T-helper 1 cell (primary cell): Measurements from ENCODE around the gene MSLN.
A peak's percentile ranks its signal among the peaks of the same experiment; 100 is the strongest.
"Not testable (repeated sequence)": the region's sequence is repeated elsewhere in the genome, so short reads cannot be mapped to it uniquely, and the experiment has no call there.

Source experiments
- DNase-seq, 5 donors: peaks; one replicate each; pipeline ENCODE4 v3.0.0-alpha.2; 2012 to 2020

MSLN gene

DNA sequence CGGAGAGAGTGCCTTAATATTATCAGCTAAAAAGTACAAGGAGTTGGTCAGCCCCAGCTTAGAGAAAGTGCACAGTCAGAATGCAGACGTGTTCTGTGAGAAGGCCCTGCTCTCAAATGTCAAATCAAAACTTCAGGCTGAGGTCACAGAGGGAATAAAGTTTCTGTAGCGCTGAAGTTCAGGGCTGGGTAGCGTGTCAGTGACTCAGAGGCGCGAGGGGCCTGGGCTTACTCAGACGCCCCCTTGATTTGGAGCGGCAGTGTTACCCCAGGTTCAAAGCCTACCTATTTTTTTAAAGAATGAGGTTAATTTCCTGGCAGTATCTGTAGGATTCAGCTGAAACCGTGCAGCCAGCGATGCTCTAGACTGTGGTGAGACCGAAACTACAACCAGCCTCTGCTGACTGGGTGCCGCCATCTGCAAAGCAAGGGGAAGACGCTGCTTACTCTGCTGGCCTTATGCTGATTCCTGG, 24.5 kb upstream of the MSLN start:
- DNase-seq = peak in 1 of 5 donors; percentile 58

- DNase-seq = no peak
Observed at GRCh38 chr16:736936-737481, 23.5 kb upstream of the MSLN start.

- no peak for DNase-seq
Observed at GRCh38 chr16:739560-740458, 20.7 kb upstream of the MSLN start.

GRCh38 chr16:740459-740763, 20.1 kb upstream of the MSLN start:
- DNase-seq = no peak

DNA sequence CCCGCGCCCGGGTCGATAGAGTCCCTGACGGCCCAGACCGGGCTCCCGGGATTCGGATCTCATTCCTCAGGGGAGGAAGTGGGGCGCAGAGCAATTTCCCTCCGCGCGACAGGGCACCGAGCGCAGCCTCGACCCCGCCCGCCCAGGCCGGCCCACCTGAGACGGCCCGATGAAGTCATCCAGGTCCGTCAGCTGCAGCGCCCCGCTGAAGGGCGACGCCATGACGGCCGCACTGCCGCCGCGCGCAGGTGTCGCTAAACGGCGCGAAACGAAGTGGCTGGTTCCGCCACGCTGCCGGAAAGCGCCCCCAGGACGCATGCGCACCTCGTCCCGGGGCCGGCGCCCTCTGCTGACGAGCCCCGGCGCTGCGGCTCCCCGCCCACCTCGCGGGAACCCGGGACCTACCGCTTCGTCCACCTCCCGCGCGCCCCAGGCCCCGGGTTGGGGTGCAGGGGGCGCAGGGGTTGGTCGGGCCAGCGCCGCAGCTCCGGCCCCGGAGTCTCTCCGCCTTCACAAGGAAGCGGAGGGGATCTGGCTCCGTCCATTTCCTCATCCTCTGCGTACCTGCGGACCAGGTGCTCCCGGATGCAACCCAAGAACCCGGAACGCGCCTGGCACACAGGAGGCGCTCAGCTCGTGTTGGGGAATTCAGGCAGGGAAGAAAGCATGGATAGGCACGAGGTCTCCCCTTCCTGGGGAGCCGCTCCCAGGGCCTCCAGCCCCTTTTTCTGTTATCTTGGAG, 19.6 kb upstream of the MSLN start, which contains the start of gene CIAO3:
TSS of gene CIAO3 (minus strand) at position 234 of the 742 bp plus-strand sequence. CDS start at position 222, 12 bp downstream.
- peak; percentile 78 to 90 (median 89) for DNase-seq

DNA sequence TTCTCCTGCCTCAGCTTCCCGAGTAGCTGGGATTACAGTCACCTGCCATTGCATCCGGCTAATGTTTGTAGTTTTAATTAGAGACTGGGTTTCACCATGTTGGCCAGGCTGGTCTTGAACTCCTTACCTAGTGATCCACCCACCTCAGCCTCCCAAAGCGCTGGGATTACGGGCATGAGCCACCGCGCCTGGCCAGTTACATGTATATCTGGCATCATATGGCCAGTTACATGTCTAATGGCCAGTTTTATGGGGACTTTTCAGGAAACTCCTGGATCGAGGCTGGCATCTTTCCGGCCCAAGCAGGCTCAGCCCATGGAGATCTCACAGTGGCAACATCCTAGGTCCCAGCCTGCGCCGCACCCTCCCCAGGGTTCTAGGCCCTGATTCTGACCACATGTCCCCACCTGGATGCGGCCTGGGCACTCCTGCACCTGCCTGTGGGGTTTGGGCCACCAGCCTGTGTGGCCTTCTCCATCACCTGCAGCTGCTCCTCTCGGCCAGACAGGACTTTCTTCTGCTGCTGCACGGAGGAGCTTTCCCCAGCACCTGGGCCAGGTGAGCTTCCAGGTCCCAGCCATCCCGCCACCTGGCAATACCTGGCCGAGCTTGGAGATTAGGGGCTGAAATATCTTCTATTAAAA, 18.4 kb upstream of the MSLN start:
- DNase-seq = no peak

DNA sequence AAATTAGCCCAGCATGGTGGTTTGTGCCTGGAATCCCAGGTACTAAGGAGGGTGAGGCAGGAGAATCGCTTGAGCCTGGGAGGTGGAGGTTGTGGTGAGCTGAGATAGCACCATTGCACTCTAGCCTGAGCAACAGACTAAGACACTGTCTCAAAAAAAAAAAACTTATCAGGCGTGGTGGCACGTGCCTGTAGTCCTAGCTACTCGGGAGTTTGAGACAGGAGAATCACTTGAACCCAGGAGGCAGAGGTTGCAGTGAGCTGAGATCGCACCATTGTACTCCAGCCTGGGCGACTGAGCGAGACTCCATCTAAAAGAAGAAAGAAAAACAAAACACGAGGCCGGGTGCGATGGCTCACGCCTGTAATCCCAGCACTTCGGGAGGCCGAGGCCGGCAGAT, 17.6 kb upstream of the MSLN start:
- not testable (repeated sequence) for DNase-seq

- DNase-seq = no peak
Observed at GRCh38 chr16:743794-744500, 16.6 kb upstream of the MSLN start.

DNA sequence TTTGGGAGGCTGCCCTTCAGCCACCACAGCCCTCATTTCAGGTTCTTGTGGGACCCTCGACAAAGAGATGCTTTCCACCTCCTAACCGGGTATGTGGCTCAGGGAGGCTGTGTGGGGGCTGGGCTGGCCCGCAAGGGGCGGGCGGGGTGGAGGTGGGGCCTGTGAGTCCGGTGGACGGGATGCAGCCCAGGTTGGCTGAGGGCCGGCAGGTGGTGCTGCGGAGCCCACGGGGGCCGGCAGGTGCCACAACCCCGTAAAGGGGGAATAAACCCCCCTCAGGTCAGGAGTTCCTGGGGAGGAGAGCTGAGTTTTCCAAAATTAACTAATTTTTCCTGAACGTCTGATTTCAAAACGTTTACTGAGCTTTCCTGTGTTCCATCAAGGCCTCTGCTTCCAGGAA, 14.8 kb upstream of the MSLN start:
- no peak for DNase-seq

- no peak for DNase-seq
Observed at GRCh38 chr16:746637-747036, 13.9 kb upstream of the MSLN start.

DNA sequence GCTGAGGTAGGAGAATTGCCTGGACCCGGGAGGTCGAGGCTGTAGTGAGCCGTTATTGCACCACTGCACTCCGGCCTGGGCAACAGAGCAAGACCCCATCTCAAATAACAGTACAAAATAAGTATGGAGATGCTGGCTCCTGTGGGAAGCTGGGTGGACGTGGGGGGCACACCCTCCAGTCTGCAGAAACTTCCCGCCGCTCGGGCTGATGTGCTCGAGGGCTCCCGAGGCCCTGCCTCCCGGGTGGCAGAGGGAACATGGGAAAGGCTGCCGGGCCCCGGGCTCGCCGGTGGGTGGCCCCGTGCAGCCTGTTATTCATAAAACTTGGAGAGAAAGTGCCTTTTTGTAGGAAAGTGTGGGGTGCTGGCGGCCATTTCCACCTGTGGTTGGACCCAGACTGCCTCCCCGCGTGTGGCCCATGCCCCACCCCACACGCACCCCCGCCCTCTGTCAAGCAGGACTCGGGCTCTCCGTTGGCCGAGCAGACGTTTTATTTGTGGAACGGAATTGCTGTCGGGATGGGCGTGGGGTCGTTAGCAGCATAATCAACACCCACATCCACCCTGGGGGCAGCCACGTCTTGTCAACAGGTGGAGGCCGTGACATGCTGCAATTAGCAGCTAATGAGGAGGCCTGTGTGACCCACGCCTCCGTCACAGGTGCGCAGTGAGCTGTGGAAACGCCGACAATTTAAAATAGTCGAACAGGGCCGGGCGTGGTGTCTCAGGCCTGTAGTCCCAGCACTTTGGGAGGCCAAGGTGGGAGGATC, 12.4 kb upstream of the MSLN start:
- no peak for DNase-seq

DNA sequence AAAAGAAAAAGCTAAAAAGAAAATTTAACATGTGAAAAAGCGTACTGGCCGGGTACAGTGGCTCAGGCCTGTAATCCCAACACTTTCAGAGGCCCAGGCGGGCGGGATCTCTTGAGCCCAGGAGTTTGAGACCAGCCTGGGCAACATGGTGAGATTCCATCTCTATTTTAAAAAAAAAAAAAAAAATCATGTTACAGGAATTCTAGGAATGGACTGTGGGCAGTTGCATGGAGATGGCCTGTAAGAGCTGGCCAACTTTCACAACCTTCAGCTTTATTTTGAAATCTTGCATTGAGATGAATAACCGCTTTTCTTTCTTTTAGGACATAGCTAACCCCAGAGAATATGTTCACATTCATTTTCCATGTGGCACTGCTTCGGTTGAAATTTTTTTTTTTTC, 11.5 kb upstream of the MSLN start:
- DNase-seq = no peak

DNA sequence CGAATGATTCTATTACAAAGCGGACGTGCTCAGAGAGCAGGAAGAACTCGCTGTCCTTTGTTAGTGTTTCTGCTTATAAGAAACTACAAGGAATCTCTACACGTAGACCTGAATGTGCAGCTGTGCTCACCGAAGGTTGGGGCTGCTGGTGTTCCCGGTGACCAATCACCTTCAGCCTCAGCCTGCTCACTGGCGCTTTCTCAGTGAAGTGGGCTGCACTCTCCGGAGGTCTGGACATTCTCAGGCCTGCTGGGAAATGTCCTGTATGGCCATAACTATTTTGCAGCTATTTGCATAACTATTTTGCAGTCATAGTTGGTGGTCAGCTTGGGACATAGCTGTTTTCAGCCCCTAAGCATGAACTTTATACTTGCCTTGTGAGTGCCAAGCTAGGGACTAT, 10.0 kb upstream of the MSLN start:
- DNase-seq = no peak

GRCh38 chr16:751152-752006, 9.2 kb upstream of the MSLN start:
- no peak for DNase-seq

DNA sequence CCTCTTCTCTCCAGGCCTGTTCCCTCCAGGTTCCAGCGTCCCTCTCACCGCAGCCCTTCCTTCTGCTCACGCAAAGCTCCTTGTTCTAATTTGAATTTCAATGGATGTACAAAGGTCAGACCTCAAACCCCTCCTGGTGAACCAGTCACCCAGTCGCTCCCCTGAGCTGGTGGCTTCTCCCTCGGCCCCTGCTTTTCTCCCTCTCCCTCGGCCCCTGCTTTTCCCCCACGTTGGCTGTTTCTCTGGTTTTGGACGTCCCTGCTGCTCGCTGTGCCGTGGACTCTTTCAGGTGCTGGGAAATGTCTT, 8.6 kb upstream of the MSLN start:
- DNase-seq = no peak

DNA sequence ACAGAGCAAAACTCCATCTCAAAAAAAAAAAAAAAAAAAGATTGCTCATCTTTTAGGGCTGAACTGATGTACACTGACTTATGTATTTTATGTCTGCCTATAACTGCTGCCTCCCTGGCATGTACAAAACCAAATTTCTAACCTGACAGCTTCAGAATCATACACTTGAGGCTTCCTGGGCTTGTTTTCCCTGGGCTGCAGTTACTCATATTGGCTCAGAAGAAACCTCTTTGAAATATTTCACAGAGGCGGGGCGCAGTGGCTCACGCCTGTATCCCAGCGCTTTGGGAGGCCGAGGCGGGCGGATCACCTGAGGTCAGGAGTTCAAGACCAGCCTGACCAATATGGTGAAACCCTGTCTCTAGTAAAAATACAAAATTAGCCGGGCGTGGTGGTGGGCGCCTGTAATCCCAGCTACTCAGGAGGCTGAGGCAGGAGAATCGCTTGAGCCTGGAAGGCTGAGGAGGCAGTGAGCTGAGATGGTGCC, 6.4 kb upstream of the MSLN start:
- DNase-seq = not testable (repeated sequence)

- no peak for DNase-seq
Observed at GRCh38 chr16:754656-755055, 5.9 kb upstream of the MSLN start.

GRCh38 chr16:756428-756827, 4.1 kb upstream of the MSLN start:
- no peak for DNase-seq

GRCh38 chr16:759110-759910, 1.2 kb upstream of the MSLN start:
- DNase-seq = no peak

GRCh38 chr16:760065-760464, 469 bp upstream of the MSLN start:
- no peak for DNase-seq
